Neural progenitor cell (in vitro differentiated cells): ENCODE results near the gene SLC9A3. TPM values are rescaled to one million over a fixed set of nuclear protein-coding genes. Genes with fewer than 3 reads are reported as not detected.

Experiments used
- DNase-seq: peaks from one replicate; pipeline ENCODE4 v3.0.0-alpha.2; 2016; ENCODE audit warnings: low spot score
- H2AFZ ChIP-seq: fragments of 200-600 bp; sonication (generic); replicated peaks from 2 replicates; pipeline ENCODE4 v1.6.1; 2016; ENCODE audit warnings: antibody characterized with exemption
- H3F3A ChIP-seq: fragments of 200-600 bp; sonication (generic); 2 replicates; pipeline ENCODE4 v1.6.1; 2016; ENCODE audit warnings: antibody characterized with exemption, low read depth
- H3K27ac ChIP-seq: fragments of 200-600 bp; sonication (generic); 2 replicates; pipeline ENCODE4 v1.5.1; 2016; ENCODE audit warnings: mild to moderate bottlenecking
- H3K27me3 ChIP-seq: fragments of 200-600 bp; sonication (generic); 2 replicates; pipeline ENCODE4 v1.6.1; 2016; ENCODE audit warnings: mild to moderate bottlenecking, moderate library complexity
- H3K36me3 ChIP-seq: fragments of 200-600 bp; sonication (generic); 2 replicates; pipeline ENCODE4 v1.5.1; 2016
- H3K4me1 ChIP-seq: fragments of 200-600 bp; sonication (generic); 2 replicates; pipeline ENCODE4 v1.6.1; 2016; ENCODE audit warnings: mixed run types
- H3K4me2 ChIP-seq: fragments of 200-600 bp; sonication (generic); 2 replicates; pipeline ENCODE4 v1.6.1; 2016
- H3K4me3 ChIP-seq: fragments of 200-600 bp; sonication (generic); 2 replicates; pipeline ENCODE4 v1.5.1; 2016
- H3K79me2 ChIP-seq: fragments of 200-600 bp; sonication (generic); 2 replicates; pipeline ENCODE4 v1.6.1; 2016; ENCODE audit warnings: low read depth
- H3K9ac ChIP-seq: fragments of 200-600 bp; sonication (generic); 2 replicates; pipeline ENCODE4 v1.6.1; 2016
- H3K9me3 ChIP-seq: fragments of 200-600 bp; sonication (generic); 2 replicates; pipeline ENCODE4 v1.5.1; 2016; ENCODE audit warnings: low read depth
- H4K20me1 ChIP-seq: fragments of 200-600 bp; sonication (generic); 2 replicates; pipeline ENCODE4 v1.6.1; 2016; ENCODE audit warnings: low read depth
- H3K27ac Mint-ChIP-seq: 3 replicates; pipeline ENCODE4 v1.8.0; 2021; ENCODE audit warnings: mixed read lengths
- H3K27me3 Mint-ChIP-seq: 2 replicates; pipeline ENCODE4 v1.8.0; 2022; ENCODE audit warnings: low read depth, mild to moderate bottlenecking, inconsistent platforms, moderate library complexity, mixed read lengths; ENCODE audit not compliant: insufficient read depth
- H3K36me3 Mint-ChIP-seq: 3 replicates; pipeline ENCODE4 v1.8.0; 2021; ENCODE audit warnings: mixed read lengths
- H3K4me1 Mint-ChIP-seq: 3 replicates; pipeline ENCODE4 v1.8.0; 2021; ENCODE audit warnings: mixed read lengths
- H3K4me3 Mint-ChIP-seq: 3 replicates; pipeline ENCODE4 v1.8.0; 2021; ENCODE audit warnings: mild to moderate bottlenecking, moderate library complexity, mixed read lengths
- H3K9me3 Mint-ChIP-seq: 3 replicates; pipeline ENCODE4 v1.8.0; 2020; ENCODE audit warnings: mixed read lengths
- EZH2 ChIP-seq: fragments of 200-600 bp; sonication (generic); IDR thresholded peaks from 2 replicates; pipeline ENCODE4 v1.6.1; 2017; ENCODE audit warnings: antibody characterized with exemption, mild to moderate bottlenecking, moderate library complexity
- EZH2phosphoT487 ChIP-seq: fragments of 200-600 bp; sonication (generic); IDR thresholded peaks from 2 replicates; pipeline ENCODE4 v1.6.1; 2017; ENCODE audit warnings: antibody characterized with exemption
- total RNA-seq: library from RNA; depleted of rRNA; stranded (reverse); fragments of >200 nt; gene quantifications from 2 replicates; pipeline ENCODE4 v1.2.3, GENCODE V29; 2015; ENCODE audit warnings: low replicate concordance
- TF ChIP-seq, protein P1 (sequence below): fragments of 200-600 bp; sonication (generic); IDR thresholded peaks from 2 replicates; pipeline ENCODE4 v1.5.1; 2017; ENCODE audit warnings: antibody characterized with exemption, mild to moderate bottlenecking

SLC9A3 gene
- 1.4 and 3.6 TPM in 2 replicates for total RNA-seq

GRCh38 chr5:524234-524972 is at the start of gene SLC9A3:
TSS of gene SLC9A3 (minus strand) at chr5:524449.
- Histone ChIP-seq H3K27ac (no peak within 1 kb of the TSS), H4K20me1 (peaks cover 57% of the 10 kb centered on the region), H3K36me3 (no peaks in the 10 kb centered on the region), H2AFZ (peak within 1 kb of the TSS; percentile 90), H3K27me3 (peaks cover 96% of the 10 kb centered on the region), H3K4me2 (peak within 1 kb of the TSS; percentile 95), H3F3A (peaks cover 7% of the 10 kb centered on the region), H3K9ac (no peak within 1 kb of the TSS), H3K9me3 (no peaks in the 10 kb centered on the region), H3K79me2 (no peaks in the 10 kb centered on the region), H3K4me1 (peaks cover 29% of the 10 kb centered on the region), H3K4me3 (peak within 1 kb of the TSS; percentile 55)
- H3K36me3 Mint-ChIP-seq, result no peaks in the 10 kb centered on the region
- peaks cover 68% of the 10 kb centered on the region for H3K27me3 Mint-ChIP-seq
- H3K9me3 Mint-ChIP-seq, result no peaks in the 10 kb centered on the region
- peaks cover 21% of the 10 kb centered on the region for H3K4me1 Mint-ChIP-seq
- peak within 1 kb of the TSS; percentile 81 for H3K4me3 Mint-ChIP-seq
- no peak within 1 kb of the TSS for H3K27ac Mint-ChIP-seq
- TF ChIP-seq EZH2phosphoT487 (no peak), EZH2 (no peak)
- TF ChIP-seq, protein P1, sequence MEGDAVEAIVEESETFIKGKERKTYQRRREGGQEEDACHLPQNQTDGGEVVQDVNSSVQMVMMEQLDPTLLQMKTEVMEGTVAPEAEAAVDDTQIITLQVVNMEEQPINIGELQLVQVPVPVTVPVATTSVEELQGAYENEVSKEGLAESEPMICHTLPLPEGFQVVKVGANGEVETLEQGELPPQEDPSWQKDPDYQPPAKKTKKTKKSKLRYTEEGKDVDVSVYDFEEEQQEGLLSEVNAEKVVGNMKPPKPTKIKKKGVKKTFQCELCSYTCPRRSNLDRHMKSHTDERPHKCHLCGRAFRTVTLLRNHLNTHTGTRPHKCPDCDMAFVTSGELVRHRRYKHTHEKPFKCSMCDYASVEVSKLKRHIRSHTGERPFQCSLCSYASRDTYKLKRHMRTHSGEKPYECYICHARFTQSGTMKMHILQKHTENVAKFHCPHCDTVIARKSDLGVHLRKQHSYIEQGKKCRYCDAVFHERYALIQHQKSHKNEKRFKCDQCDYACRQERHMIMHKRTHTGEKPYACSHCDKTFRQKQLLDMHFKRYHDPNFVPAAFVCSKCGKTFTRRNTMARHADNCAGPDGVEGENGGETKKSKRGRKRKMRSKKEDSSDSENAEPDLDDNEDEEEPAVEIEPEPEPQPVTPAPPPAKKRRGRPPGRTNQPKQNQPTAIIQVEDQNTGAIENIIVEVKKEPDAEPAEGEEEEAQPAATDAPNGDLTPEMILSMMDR, result no peak
- DNase-seq, result no peak

DNA sequence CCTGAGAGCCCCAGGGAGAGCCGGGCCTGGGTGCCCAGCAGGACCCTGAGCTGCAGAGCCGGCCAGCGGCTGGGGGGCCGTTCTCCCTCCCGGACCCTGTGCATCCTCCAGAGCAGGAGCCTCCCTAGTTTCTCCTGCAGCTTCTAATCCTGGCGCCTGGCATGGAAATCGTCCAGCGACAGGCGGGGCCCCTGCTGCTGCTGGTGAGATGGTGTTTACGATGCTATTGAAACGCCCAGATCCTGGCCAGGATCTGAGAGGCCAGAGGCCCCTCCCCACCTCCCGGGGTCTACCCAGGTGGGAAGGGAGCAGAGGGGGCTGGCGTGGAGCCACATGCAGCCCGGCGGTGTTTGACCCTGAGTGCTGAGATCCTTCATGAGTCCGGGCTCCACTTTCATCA is 49.7 kb upstream of the SLC9A3 start:
- H3F3A ChIP-seq, result no peaks in the 10 kb centered on the region
- no peaks in the 10 kb centered on the region for H3K36me3 ChIP-seq
- no peaks in the 10 kb centered on the region for H3K79me2 ChIP-seq
- Mint-ChIP-seq H3K27ac (no peak overlapping the region), H3K36me3 (no peaks in the 10 kb centered on the region), H3K27me3 (peaks cover 16% of the 10 kb centered on the region), H3K4me1 (no peaks in the 10 kb centered on the region), H3K9me3 (peaks cover 14% of the 10 kb centered on the region), H3K4me3 (no peak overlapping the region)
- H3K4me1 ChIP-seq, result peaks cover 2% of the 10 kb centered on the region
- no peak overlapping the region for H3K27ac ChIP-seq
- H3K27me3 ChIP-seq, result peaks cover 14% of the 10 kb centered on the region
- no peak overlapping the region for H3K9ac ChIP-seq
- DNase-seq, result no peak
- TF ChIP-seq, protein P1, result no peak
- TF ChIP-seq EZH2 (no peak), EZH2phosphoT487 (no peak)
- no peaks in the 10 kb centered on the region for H4K20me1 ChIP-seq
- H3K9me3 ChIP-seq, result peaks cover 7% of the 10 kb centered on the region
- H3K4me2 ChIP-seq, result no peak overlapping the region
- H3K4me3 ChIP-seq, result no peak overlapping the region
- H2AFZ ChIP-seq, result no peak overlapping the region

GRCh38 chr5:573206-573605 is 49.0 kb upstream of the SLC9A3 start:
- H3K27ac ChIP-seq, result no peak overlapping the region
- H3K9me3 ChIP-seq, result peaks cover 7% of the 10 kb centered on the region
- H4K20me1 ChIP-seq, result no peaks in the 10 kb centered on the region
- H3K4me1 Mint-ChIP-seq, result no peaks in the 10 kb centered on the region
- DNase-seq, result no peak
- no peaks in the 10 kb centered on the region for H3K79me2 ChIP-seq
- H3K27ac Mint-ChIP-seq, result peak overlapping the region; percentile 65
- H3K9me3 Mint-ChIP-seq, result peaks cover 15% of the 10 kb centered on the region
- H3K9ac ChIP-seq, result no peak overlapping the region
- no peak overlapping the region for H3K4me3 ChIP-seq
- H3K36me3 Mint-ChIP-seq, result no peaks in the 10 kb centered on the region
- H3K27me3 ChIP-seq, result peaks cover 12% of the 10 kb centered on the region
- H2AFZ ChIP-seq, result no peak overlapping the region
- H3K27me3 Mint-ChIP-seq, result peaks cover 12% of the 10 kb centered on the region
- no peak overlapping the region for H3K4me2 ChIP-seq
- peaks cover 2% of the 10 kb centered on the region for H3K4me1 ChIP-seq
- no peaks in the 10 kb centered on the region for H3F3A ChIP-seq
- no peaks in the 10 kb centered on the region for H3K36me3 ChIP-seq
- TF ChIP-seq EZH2, result no peak
- TF ChIP-seq, protein P1, result no peak
- no peak for TF ChIP-seq EZH2phosphoT487
- no peak overlapping the region for H3K4me3 Mint-ChIP-seq
